Caco-2 (cell line): ENCODE data around the gene BTBD9. TPM values are rescaled to one million over a fixed set of nuclear protein-coding genes. Genes with fewer than 3 reads are reported as not detected.

Experiments
- BruUV-seq: library from RNA; stranded (reverse); fragments of 400-500 nt; replicated peaks from 2 replicates; lab custom pipeline; 2021; lab: Mats Ljungman, UMichigan
- CTCF ChIA-PET: fragments of 300-600 bp; sonication (Branson Sonifier 250); formaldehyde crosslinking; loops from one replicate; lab custom pipeline; 2022; ENCODE audit warnings: antibody characterized with exemption; lab: Charles Lee
- POLR2A ChIA-PET: fragments of 300-600 bp; sonication (Branson Sonifier 250); formaldehyde crosslinking; loops from one replicate; lab custom pipeline; 2022; ENCODE audit warnings: antibody characterized with exemption; lab: Charles Lee
- DNase-seq, 2 experiments: peaks; one replicate each; pipeline versions ENCODE4 v3.0.0 to v3.0.0-alpha.2; 2020 to 2022
- H3K27me3 ChIP-seq: replicated peaks from 2 replicates; pipeline ENCODE4 v1.6.0; 2011; ENCODE audit warnings: low read length; ENCODE audit not compliant: control insufficient read depth, insufficient read depth
- H3K36me3 ChIP-seq: 2 replicates; pipeline ENCODE4 v1.5.1; 2011; ENCODE audit warnings: low read length; ENCODE audit not compliant: control insufficient read depth, insufficient read depth
- H3K4me1 ChIP-seq: fragments of 250-450 bp; sonication (Bioruptor Pico); 2 replicates; pipeline ENCODE4 v1.5.1; 2020; ENCODE audit warnings: mild to moderate bottlenecking
- H3K4me3 ChIP-seq: 2 replicates; pipeline ENCODE4 v1.5.1; 2011; ENCODE audit warnings: low read depth, mild to moderate bottlenecking, control low read depth, low read length
- H3K9me3 ChIP-seq: fragments of 250-450 bp; sonication (Bioruptor Pico); 2 replicates; pipeline ENCODE4 v1.5.1; 2020; ENCODE audit warnings: mild to moderate bottlenecking, moderate library complexity
- H3K27ac Mint-ChIP-seq: one replicate; pipeline ENCODE4 v1.8.0; 2022; ENCODE audit warnings: mixed read lengths; ENCODE audit not compliant: unreplicated experiment
- H3K27me3 Mint-ChIP-seq: one replicate; pipeline ENCODE4 v1.8.0; 2022; ENCODE audit warnings: mixed read lengths; ENCODE audit not compliant: insufficient read depth, unreplicated experiment
- H3K36me3 Mint-ChIP-seq: one replicate; pipeline ENCODE4 v1.8.0; 2022; ENCODE audit warnings: mild to moderate bottlenecking, mixed read lengths; ENCODE audit not compliant: insufficient read depth, unreplicated experiment
- H3K4me1 Mint-ChIP-seq: one replicate; pipeline ENCODE4 v1.8.0; 2022; ENCODE audit warnings: low read depth, mixed read lengths; ENCODE audit not compliant: unreplicated experiment
- H3K4me3 Mint-ChIP-seq: one replicate; pipeline ENCODE4 v1.8.0; 2022; ENCODE audit warnings: mild to moderate bottlenecking, moderate library complexity, mixed read lengths; ENCODE audit not compliant: unreplicated experiment
- H3K9me3 Mint-ChIP-seq: one replicate; pipeline ENCODE4 v1.8.0; 2022; ENCODE audit warnings: mixed read lengths; ENCODE audit not compliant: unreplicated experiment
- intact Hi-C: fragments of 100-400 bp; cut with micrococcal nuclease; formaldehyde crosslinking; loops from one replicate; pipeline ENCODE4 v1.10.0; 2022; ENCODE audit not compliant: unreplicated experiment
- total RNA-seq: library from RNA; stranded (reverse); gene quantifications from 2 replicates; pipeline ENCODE4 v1.2.3, GENCODE V29; 2022
- TF ChIP-seq, protein P1 (sequence below), 2 experiments: fragments of 200-600 bp in 1 of 2; IDR thresholded peaks; 1 replicate in 1 of 2; 2 replicates in 1 of 2; pipeline versions ENCODE4 v1.5.1 to v1.8.0; 2011 to 2022; ENCODE audit warnings: antibody characterized with exemption in 1 of 2, control low read depth in 1 of 2, inconsistent platforms in 1 of 2, low read depth in 1 of 2, low read length in 1 of 2, mild to moderate bottlenecking in 1 of 2, moderate library complexity in 1 of 2; ENCODE audit not compliant: insufficient read depth in 1 of 2, severe bottlenecking in 1 of 2, unreplicated experiment in 1 of 2

The BTBD9 gene
- total RNA-seq, 1 experiment from 2014 or later: 19.6 TPM

GRCh38 chr6:38525888-38526287, 113.8 kb downstream of the BTBD9 start:
- Mint-ChIP-seq H3K27me3 (no peaks in the 10 kb centered on the region), H3K36me3 (peaks cover 21% of the 10 kb centered on the region), H3K9me3 (peaks cover 29% of the 10 kb centered on the region), H3K27ac (no peak overlapping the region), H3K4me1 (peaks cover 11% of the 10 kb centered on the region), H3K4me3 (no peak overlapping the region)
- peaks cover 2% of the 10 kb centered on the region; the same call in 1 of the 2 replicates for H3K36me3 ChIP-seq
- no TSS peak for BruUV-seq
- ChIA-PET CTCF (no interaction called here), POLR2A (no interaction called here)
- no peaks in the 10 kb centered on the region for H3K27me3 ChIP-seq
- no peak overlapping the region for H3K4me3 ChIP-seq
- intact Hi-C loops: no loop called here
- peaks cover 27% of the 10 kb centered on the region for H3K9me3 ChIP-seq
- DNase-seq: no peak
- TF ChIP-seq, protein P1, sequence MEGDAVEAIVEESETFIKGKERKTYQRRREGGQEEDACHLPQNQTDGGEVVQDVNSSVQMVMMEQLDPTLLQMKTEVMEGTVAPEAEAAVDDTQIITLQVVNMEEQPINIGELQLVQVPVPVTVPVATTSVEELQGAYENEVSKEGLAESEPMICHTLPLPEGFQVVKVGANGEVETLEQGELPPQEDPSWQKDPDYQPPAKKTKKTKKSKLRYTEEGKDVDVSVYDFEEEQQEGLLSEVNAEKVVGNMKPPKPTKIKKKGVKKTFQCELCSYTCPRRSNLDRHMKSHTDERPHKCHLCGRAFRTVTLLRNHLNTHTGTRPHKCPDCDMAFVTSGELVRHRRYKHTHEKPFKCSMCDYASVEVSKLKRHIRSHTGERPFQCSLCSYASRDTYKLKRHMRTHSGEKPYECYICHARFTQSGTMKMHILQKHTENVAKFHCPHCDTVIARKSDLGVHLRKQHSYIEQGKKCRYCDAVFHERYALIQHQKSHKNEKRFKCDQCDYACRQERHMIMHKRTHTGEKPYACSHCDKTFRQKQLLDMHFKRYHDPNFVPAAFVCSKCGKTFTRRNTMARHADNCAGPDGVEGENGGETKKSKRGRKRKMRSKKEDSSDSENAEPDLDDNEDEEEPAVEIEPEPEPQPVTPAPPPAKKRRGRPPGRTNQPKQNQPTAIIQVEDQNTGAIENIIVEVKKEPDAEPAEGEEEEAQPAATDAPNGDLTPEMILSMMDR (IDR thresholded peaks at IDR 0.05; ENCODE audit: insufficient read depth in 1 of 2, low read depth in 1 of 2, low read length in 1 of 2, severe bottlenecking in 1 of 2, unreplicated experiment in 1 of 2): no peak
- no peaks in the 10 kb centered on the region for H3K4me1 ChIP-seq

DNA sequence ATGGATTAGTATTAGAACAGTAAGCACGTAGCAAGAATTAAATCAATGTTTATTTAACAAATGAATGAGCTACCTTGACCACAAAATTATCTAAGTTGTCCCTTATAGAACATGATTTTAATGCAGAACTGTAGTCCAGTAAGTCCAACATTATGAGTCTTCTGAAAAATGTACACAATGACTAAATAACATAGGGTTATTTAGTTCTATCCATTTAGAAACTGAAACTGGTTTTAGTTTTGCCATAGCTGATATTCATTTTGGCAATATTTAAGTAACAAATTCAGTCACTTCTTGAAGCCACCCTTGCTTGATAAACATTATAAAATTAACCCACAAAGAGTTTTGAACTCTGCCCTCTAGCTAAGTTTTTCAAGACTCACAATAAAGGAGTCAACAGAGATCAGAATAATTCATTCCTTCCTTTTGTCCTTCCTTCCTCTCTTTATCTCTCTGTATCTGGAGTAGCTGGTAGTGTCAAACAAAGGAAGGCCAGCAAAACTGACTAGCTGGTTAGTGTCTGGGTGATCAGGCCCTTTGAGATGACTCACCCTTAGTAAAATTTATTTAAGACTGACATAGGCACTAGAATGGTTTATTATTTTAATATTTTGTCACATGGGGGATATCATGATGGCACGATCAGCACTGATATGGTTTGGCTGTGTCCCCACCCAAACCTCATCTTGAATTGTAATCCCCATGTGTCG, 115.1 kb downstream of the BTBD9 start:
- TF ChIP-seq, protein P1 (IDR thresholded peaks at IDR 0.05; ENCODE audit: insufficient read depth in 1 of 2, low read depth in 1 of 2, low read length in 1 of 2, severe bottlenecking in 1 of 2, unreplicated experiment in 1 of 2): no peak
- H3K36me3 Mint-ChIP-seq: peaks cover 21% of the 10 kb centered on the region
- no peak for DNase-seq
- Histone ChIP-seq H3K36me3 (peaks cover 2% of the 10 kb centered on the region; the same call in 1 of the 2 replicates), H3K4me1 (no peaks in the 10 kb centered on the region), H3K27me3 (no peaks in the 10 kb centered on the region), H3K9me3 (peaks cover 21% of the 10 kb centered on the region), H3K4me3 (no peak overlapping the region)
- peaks cover 11% of the 10 kb centered on the region for H3K4me1 Mint-ChIP-seq
- intact Hi-C loops: no loop called here
- no peak overlapping the region for H3K4me3 Mint-ChIP-seq
- no TSS peak for BruUV-seq
- ChIA-PET POLR2A (no interaction called here), CTCF (no interaction called here)
- peaks cover 20% of the 10 kb centered on the region for H3K9me3 Mint-ChIP-seq
- H3K27me3 Mint-ChIP-seq: no peaks in the 10 kb centered on the region
- no peak overlapping the region for H3K27ac Mint-ChIP-seq

DNA sequence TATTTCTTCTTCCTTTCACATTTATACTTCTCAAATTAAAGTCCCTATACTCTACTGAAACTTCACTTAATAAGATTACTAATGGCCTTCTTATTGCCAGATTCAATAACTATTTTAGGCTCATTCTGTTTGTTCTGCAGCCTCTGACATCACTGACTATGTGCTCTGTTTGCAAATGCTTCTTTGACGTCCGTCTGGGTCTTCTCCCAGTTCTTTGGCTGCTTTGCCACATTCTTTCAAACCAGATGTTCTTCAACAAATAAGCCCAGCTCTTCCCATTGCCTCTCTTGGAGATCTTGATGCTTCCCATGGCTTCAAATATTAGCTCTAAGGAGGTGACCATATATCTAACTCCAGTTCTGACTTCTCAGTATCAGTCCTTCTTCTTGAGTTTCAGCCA, 117.4 kb downstream of the BTBD9 start:
- H3K36me3 Mint-ChIP-seq: peaks cover 16% of the 10 kb centered on the region
- no TSS peak for BruUV-seq
- H3K4me3 ChIP-seq: no peak overlapping the region

More for the DNA sequence above, 117.4 kb downstream of the BTBD9 start:
- ChIA-PET POLR2A (no interaction called here), CTCF (no interaction called here)
- TF ChIP-seq, protein P1 (IDR thresholded peaks at IDR 0.05; ENCODE audit: insufficient read depth in 1 of 2, low read depth in 1 of 2, low read length in 1 of 2, severe bottlenecking in 1 of 2, unreplicated experiment in 1 of 2): no peak
- peaks cover 11% of the 10 kb centered on the region for H3K4me1 Mint-ChIP-seq
- H3K27me3 ChIP-seq: no peaks in the 10 kb centered on the region
- intact Hi-C loops: no loop called here
- no peak overlapping the region for H3K4me3 Mint-ChIP-seq
- no peak overlapping the region for H3K27ac Mint-ChIP-seq
- H3K36me3 ChIP-seq: peaks cover 2% of the 10 kb centered on the region; the same call in 1 of the 2 replicates
- H3K9me3 Mint-ChIP-seq: peaks cover 14% of the 10 kb centered on the region
- H3K27me3 Mint-ChIP-seq: no peaks in the 10 kb centered on the region
- H3K4me1 ChIP-seq: no peaks in the 10 kb centered on the region
- H3K9me3 ChIP-seq: peaks cover 16% of the 10 kb centered on the region
- no peak for DNase-seq
